GM23248 (cell line): Measurements from ENCODE around the gene LCN15.
"Not testable (repeated sequence)": the region's sequence is repeated elsewhere in the genome, so short reads cannot be mapped to it uniquely, and the experiment has no call there.

Experiments used
- EZH2 ChIP-seq: fragments of 200-600 bp; sonication (generic); IDR thresholded peaks from 2 replicates; pipeline ENCODE4 v1.6.1; 2018; ENCODE audit warnings: antibody characterized with exemption, mild to moderate bottlenecking; ENCODE audit not compliant: insufficient read depth, poor library complexity, severe bottlenecking
- EZH2phosphoT487 ChIP-seq: fragments of 200-600 bp; sonication (generic); IDR thresholded peaks from 2 replicates; pipeline ENCODE4 v1.6.1; 2018; ENCODE audit warnings: antibody characterized with exemption, moderate library complexity, mild to moderate bottlenecking, low read depth; ENCODE audit not compliant: insufficient read depth

GRCh38 chr9:136785565-136786355, 21.4 kb upstream of the LCN15 start:
- TF ChIP-seq EZH2phosphoT487, EZH2: not testable (repeated sequence)
